Hepatocyte (in vitro differentiated cells): ENCODE measurements around the gene TMEM39A.

ENCODE experiments used
- CTCF ChIP-seq: fragments of 200-600 bp; sonication (generic); IDR thresholded peaks from 2 replicates; pipeline ENCODE4 v1.5.1; 2016; ENCODE audit warnings: antibody characterized with exemption, mild to moderate bottlenecking; ENCODE audit not compliant: poor library complexity
- EZH2 ChIP-seq: fragments of 200-600 bp; sonication (generic); IDR thresholded peaks from 2 replicates; pipeline ENCODE4 v1.6.1; 2016; ENCODE audit warnings: antibody characterized with exemption, mild to moderate bottlenecking, borderline replicate concordance

GRCh38 chr3:119401069-119401468 is 62.3 kb downstream of the TMEM39A start:
- TF ChIP-seq EZH2 (no peak), CTCF (no peak)
